Left lung (tissue), 10 donors: ENCODE data around the gene POTEG. TPM values are rescaled to one million over a fixed set of nuclear protein-coding genes. Genes with fewer than 3 reads are reported as not detected.
A peak's percentile ranks its signal among the peaks of the same experiment; 100 is the strongest.
"Not testable (repeated sequence)": the region's sequence is repeated elsewhere in the genome, so short reads cannot be mapped to it uniquely, and the experiment has no call there.

ENCODE experiments used
- ATAC-seq: fragments of 200-7000 bp; cut with Tn5 transposase; one replicate; pipeline ENCODE4 v1.9.1; 2020; ENCODE audit warnings: moderate library complexity
- DNase-seq, 4 donors: peaks; one replicate each; pipeline ENCODE4 v3.0.0-alpha.2; 2013 to 2020
- H3K27ac ChIP-seq, 2 donors: fragments of 200-600 bp; sonication (generic) in 1 of 2; one replicate each; pipeline versions ENCODE4 v1.5.0 to v1.8.0; 2020 to 2021
- H3K27me3 ChIP-seq, 2 donors: fragments of 200-600 bp; sonication (generic) in 1 of 2; one replicate each; pipeline versions ENCODE4 v1.5.0 to v1.8.0; 2020 to 2021
- H3K36me3 ChIP-seq, 2 donors: fragments of 200-600 bp; sonication (generic) in 1 of 2; one replicate each; pipeline versions ENCODE4 v1.5.0 to v1.8.0; 2020 to 2021
- H3K4me1 ChIP-seq, 2 donors: fragments of 200-600 bp; one replicate each; pipeline ENCODE4 v1.8.0; 2021
- H3K4me3 ChIP-seq, 2 donors: fragments of 200-600 bp; sonication (generic) in 1 of 2; one replicate each; pipeline versions ENCODE4 v1.5.0 to v1.8.0; 2020 to 2021; ENCODE audit warnings: mild to moderate bottlenecking in 1 of 2
- H3K9me3 ChIP-seq, 2 donors: fragments of 200-600 bp; sonication (generic) in 1 of 2; one replicate each; pipeline versions ENCODE4 v1.5.0 to v1.8.0; 2020 to 2021
- intact Hi-C, 2 donors: fragments of 100-400 bp; cut with DNase I; formaldehyde crosslinking; loops; one replicate each; pipeline versions ENCODE4 v1.11.2 to v1.14.2; 2022
- polyA plus RNA-seq, 6 donors: library from polyadenylated mRNA; unstranded; fragments of 120-200 nt; gene quantifications; one replicate each; pipeline ENCODE4 v1.2.1, GENCODE V29; 2013; ENCODE audit not compliant: insufficient read length in 6 of 6
- total RNA-seq, 2 donors: library from RNA; stranded (reverse); fragmentation: NEBNext Ultra II Directional; extraction: Animal tissue kit (Norgen Biotek cat#: 25700); gene quantifications; one replicate each; pipeline ENCODE4 v1.2.1, GENCODE V29; 2021
- donor health status: DM: no; HTN: yes; CAD: no.
- donor health status: DM: no; HTN: no; CAD: no.

Gene POTEG
- total and polyA plus RNA-seq, 8 donors = not detected

DNA sequence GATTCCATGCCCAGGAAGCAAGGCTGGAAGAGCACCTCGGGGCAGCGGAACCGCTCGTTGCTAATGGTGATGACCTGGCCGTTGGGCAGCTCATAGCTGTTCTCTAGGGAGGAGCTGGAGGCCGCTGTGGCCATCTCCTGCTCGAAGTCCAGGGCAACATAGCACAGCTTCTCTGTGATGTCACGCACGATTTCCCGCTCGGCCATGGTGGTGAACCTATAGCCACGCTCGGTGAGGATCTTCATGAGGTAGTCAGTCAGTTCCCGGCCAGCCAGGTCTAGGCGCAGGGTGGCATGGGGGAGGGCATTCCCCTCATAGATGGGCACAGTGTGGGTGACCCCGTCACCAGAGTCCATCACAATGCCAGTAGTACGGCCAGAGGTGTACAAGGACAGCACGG, 32.0 kb downstream of the POTEG start:
- ATAC-seq, H3K36me3 ChIP-seq, H3K27me3 ChIP-seq, H3K9me3 ChIP-seq, intact Hi-C loops, H3K4me3 ChIP-seq, H3K4me1 ChIP-seq, H3K27ac ChIP-seq: not testable (repeated sequence)
- peak in 1 of 4 donors; percentile 24 for DNase-seq

DNA sequence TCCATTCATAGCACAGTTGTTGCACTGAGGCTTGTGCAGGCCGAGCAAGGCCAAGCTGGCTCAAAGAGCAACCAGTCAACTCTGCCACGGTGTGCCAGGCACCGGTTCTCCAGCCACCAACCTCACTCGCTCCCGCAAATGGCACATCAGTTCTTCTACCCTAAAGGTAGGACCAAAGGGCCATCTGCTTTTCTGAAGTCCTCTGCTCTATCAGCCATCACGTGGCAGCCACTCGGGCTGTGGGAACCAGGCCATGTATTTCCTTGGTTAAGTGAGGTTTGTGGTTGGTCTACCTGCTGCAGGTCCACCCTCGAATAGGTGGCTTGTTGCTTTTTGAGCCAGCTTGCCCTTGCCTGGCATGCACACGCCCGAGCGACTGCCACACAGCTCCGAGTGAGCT, 39.4 kb downstream of the POTEG start:
- ATAC-seq, H3K9me3 ChIP-seq, H3K27me3 ChIP-seq, intact Hi-C loops, H3K36me3 ChIP-seq, H3K27ac ChIP-seq, H3K4me1 ChIP-seq, H3K4me3 ChIP-seq: not testable (repeated sequence)
- DNase-seq = peak in 1 of 4 donors; percentile 77

DNA sequence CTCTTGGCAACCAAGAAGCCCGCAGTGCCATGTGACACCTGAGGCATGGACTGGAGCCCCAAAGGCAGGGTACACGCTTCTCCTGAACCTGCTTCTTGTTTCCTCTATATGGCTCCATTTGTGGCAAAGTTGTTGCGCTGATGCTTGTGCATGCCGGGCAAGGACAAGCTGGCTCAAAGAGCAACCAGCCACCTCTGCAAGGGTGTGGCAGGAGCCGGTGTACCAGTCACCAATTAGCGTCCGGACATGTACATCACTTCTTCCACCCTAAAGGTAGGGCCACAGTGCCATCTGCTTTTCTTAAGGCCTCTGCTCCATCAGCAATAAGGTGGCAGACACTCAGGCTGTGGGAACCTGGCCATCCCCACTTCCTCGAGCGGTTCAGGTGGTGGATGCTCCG, 43.9 kb downstream of the POTEG start:
- intact Hi-C loops, H3K27ac ChIP-seq, H3K36me3 ChIP-seq, H3K4me3 ChIP-seq, H3K9me3 ChIP-seq, H3K27me3 ChIP-seq, H3K4me1 ChIP-seq, ATAC-seq: not testable (repeated sequence)
- DNase-seq = peak in 1 of 4 donors; percentile 71

DNA sequence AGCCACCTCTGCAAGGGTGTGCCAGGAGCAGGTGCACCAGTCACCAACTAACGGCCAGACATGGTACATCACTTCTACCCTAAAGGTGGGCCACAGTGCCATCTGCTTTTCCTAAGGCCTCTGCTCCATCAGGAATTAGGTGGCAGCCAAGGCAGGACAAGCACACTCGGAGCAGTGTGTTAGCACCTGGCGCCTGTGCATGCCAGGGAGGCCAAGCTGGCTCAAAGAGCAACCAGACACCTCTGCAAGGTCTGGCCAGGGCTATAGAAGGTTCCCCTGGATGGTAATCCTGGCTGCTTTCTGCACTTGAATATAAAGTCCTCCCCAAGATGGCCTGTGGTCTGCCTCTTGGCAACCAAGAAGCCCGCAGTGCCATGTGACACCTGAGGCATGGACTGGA, 45.4 kb downstream of the POTEG start:
- H3K4me3 ChIP-seq, H3K4me1 ChIP-seq, H3K27me3 ChIP-seq, ATAC-seq, H3K27ac ChIP-seq, DNase-seq, H3K9me3 ChIP-seq, intact Hi-C loops, H3K36me3 ChIP-seq: not testable (repeated sequence)

DNA sequence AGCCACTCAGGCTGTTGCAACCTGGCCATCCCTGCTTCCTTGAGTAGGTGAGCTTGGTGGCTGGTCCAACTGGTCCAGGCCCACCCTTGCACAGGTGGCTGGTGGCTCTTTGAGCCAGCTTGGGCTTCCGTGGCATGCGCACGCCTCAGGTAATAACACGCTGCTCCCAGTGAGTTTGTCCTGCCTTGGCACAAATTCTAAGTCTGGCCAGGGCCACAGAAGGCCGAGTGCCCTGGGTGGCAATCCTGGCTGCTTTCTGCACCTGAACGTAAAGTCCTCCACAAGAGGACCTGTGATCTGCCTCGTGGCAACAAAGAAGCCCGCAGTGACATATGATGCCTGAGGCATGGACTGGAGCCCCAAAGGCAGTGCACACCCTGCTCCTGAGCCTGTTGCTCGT, 47.1 kb downstream of the POTEG start:
- H3K4me3 ChIP-seq, H3K27ac ChIP-seq, ATAC-seq, DNase-seq, H3K36me3 ChIP-seq, intact Hi-C loops, H3K4me1 ChIP-seq, H3K27me3 ChIP-seq, H3K9me3 ChIP-seq: not testable (repeated sequence)

DNA sequence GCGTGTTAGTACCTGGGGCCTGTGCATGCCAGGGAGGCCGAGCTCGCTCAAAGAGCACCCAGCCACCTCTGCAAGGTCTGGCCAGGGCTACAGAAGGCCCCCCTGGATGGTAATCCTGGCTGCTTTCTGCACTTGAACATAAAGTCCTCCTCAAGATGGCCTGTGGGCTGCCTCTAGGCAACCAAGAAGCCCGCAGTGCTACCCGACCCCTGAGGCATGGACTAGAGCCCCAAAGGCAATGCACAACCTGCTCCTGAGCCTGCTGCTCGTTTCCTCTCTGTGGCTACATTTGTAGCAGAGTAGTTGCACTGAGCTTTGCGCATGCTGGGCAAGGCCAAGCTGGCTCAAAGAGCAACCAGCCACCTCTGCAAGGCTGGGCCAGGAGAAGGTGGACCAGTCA, 47.8 kb downstream of the POTEG start:
- H3K27ac ChIP-seq, H3K4me3 ChIP-seq, H3K9me3 ChIP-seq, H3K27me3 ChIP-seq, H3K36me3 ChIP-seq, ATAC-seq, intact Hi-C loops, DNase-seq, H3K4me1 ChIP-seq: not testable (repeated sequence)

DNA sequence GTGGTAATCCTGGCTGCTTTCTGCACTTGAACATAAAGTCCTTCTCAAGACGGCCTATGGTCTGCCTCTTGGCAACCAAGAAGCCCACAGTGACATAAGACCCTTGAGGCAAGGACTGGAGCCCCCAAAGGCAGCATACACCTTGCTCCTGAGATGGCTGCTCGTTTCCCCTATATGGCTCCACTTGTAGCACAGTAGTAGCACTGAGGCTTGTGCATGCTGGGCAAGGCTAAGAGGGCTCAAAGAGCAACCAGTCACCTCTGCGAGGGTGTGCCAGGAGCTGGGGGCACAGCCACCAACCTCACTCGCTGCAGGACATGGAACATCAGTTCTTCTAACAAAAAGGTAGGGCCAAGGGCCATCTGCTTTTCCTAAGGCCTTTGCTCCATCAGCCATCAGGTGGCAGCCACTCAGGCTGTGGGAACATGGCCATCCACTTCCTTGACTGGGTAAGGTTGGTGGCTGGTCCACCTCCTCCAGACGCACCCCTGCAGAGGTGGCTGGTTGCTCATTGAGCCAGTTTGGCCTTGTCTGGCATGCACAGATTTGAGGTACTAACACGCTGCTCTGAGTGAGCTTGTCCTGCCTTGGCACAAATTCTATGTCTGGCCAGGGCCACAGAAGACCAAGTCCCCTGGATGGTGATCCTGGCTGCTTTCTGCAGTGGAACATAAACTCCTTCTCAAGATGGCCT, 49.9 kb downstream of the POTEG start:
- H3K36me3 ChIP-seq, intact Hi-C loops, ATAC-seq, H3K27ac ChIP-seq, H3K4me1 ChIP-seq, H3K27me3 ChIP-seq, H3K9me3 ChIP-seq, H3K4me3 ChIP-seq, DNase-seq: not testable (repeated sequence)

DNA sequence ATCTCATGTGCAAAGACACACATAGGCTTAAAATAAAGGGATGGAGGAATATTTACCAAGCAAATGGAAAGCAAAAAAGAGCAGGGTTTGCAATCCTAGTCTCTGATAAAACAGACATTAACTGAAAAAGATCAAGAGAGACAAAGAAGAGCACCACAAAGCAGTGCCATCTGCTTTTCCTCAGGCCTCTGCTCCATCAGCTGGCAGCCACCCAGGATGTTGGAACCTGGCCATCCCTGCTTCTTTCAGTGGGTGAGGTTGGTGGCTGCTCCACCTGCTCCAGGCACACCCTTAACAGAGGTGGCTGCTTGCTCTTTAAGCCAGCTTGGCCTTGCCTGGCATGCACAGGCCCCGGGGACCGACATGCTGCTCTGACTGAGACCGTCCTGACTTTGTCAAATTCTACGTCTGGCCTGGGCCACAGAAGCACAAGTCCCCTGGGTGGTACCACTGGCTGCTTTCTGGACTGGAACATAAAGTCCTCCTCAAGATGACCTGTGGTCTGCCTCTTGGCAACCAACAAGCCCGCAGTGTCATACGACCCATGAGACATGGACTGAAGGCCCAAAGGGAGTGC, 51.0 kb downstream of the POTEG start:
- DNase-seq, ATAC-seq, H3K9me3 ChIP-seq, H3K27me3 ChIP-seq, H3K4me3 ChIP-seq, H3K4me1 ChIP-seq, intact Hi-C loops, H3K27ac ChIP-seq, H3K36me3 ChIP-seq: not testable (repeated sequence)

DNA sequence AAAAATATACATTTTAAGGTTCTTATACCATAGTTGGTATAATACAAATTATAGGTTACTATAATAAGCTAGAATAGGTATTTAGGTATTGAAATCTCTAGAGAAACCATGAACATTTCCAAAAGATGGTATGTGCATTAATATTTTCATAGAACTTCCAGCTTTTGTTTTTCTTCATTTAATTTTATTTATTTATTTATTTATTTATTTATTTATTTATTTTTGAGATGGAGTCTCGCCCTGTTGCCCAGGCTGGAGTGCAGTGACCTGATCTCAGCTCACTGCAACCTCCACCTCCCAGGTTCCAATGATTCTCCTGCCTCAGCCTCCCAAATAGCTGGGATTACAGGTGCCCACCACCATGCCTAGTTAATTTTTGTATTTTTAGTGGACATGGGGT, 54.0 kb downstream of the POTEG start:
- DNase-seq = peak in 1 of 4 donors; percentile 28
- H3K27me3 ChIP-seq, ATAC-seq, H3K27ac ChIP-seq, H3K4me1 ChIP-seq, H3K4me3 ChIP-seq, H3K9me3 ChIP-seq, H3K36me3 ChIP-seq, intact Hi-C loops: not testable (repeated sequence)

DNA sequence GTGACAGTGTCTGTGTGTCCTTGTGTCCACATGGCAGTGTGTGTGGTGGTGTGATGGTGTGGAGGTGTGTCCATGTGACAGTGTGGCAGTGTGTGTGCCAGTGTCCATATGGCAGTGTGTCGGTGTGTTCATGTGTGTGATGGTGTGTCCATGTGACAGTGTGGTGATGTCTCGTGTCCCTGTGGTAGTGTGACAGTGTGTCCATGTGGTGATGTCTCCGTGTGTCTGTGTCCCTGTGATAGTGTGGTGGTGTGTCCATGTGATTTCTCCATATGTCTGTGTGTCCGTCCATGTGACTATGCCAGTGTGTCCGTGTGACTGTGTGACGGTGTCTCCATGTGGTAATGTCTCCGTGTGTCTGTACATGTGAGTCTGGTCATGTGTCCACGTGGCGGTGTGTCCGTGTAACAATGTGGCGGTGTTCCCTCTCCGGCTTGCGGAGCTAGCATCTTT, 59.7 kb downstream of the POTEG start:
- H3K9me3 ChIP-seq, intact Hi-C loops, DNase-seq, H3K27ac ChIP-seq, H3K27me3 ChIP-seq, ATAC-seq, H3K4me3 ChIP-seq, H3K36me3 ChIP-seq, H3K4me1 ChIP-seq: not testable (repeated sequence)

DNA sequence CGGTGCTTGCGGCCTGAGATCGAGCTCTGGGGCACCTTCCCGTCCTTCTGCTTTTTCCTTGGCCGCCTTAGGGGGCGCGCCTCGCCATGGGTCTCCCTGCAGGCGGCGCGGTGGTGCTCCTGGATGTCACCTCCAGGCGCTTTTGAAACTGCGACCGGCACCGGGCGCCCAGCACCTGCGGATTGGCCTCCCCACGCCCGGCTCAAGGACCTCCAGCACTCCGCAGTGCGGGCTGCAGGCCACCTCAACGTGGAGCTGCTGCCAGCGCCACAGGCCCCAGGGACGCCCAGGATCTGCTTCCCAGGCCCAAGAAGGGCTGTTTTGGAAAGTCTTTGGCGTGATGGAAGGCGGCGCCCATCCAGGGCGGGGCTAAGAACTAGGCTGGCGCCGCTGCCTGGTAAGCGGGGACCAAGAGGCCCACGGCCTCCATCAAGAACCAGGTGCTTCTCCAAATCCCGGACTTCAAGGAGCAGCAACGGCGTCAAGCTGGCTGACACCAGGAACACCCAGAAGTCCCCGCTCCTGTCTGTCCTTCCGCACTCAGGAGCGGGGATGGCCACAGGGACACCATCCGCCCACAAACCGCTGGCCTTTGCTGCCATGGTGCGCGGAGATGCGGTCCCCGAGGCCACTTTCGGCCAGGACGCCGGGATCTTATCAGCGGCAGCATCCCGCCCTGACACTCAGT, 61.2 kb downstream of the POTEG start:
- intact Hi-C loops = not testable (repeated sequence)

DNA sequence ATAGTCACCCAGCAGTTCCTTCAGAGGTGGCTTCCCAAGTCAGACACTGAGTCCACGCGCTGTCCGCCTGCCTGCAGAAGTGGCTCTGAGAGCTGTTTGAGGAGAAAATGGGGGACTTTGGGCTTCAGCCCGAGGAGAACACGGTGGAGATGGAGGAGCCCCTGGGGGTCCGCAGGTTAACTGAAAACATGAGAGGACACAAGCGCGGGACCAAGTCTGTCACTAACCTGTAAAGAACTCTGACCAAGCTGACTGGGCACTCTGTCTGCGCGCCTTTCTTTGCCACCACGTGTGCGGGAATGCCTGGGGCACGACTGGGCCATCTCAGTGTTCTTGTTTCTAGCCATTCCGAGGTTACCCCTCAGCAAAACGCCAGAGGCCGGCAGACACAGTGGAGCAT, 62.4 kb downstream of the POTEG start:
- H3K27me3 ChIP-seq, H3K4me3 ChIP-seq, H3K4me1 ChIP-seq, ATAC-seq, intact Hi-C loops, H3K36me3 ChIP-seq, H3K9me3 ChIP-seq, DNase-seq, H3K27ac ChIP-seq: not testable (repeated sequence)

More for the DNA sequence above, 61.2 kb downstream of the POTEG start:
- DNase-seq = peak in 1 of 4 donors; percentile 87
- H3K9me3 ChIP-seq, H3K4me1 ChIP-seq, H3K27me3 ChIP-seq, H3K4me3 ChIP-seq, H3K36me3 ChIP-seq, ATAC-seq, H3K27ac ChIP-seq: not testable (repeated sequence)

DNA sequence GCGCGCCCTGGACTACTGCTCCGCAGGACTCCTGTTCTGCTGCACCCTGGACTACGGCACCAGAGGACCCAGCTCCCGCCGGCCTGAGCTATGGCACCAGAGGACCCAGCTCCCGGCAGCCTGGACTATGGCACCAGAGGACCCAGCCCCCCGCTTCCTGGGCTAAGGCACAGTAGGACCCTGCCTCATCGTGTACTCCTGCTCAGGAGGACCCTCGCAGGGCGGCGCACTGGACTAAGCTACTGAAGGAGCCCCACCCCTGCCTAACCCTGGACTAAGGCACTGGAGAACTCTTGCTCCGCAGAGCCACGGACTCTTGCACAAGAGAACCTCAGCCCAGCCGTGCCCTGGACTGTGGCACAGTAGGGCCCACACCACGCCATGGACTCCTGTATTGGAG, 71.3 kb downstream of the POTEG start:
- H3K27me3 ChIP-seq, DNase-seq, H3K4me1 ChIP-seq, H3K9me3 ChIP-seq, H3K36me3 ChIP-seq, H3K4me3 ChIP-seq, H3K27ac ChIP-seq, intact Hi-C loops, ATAC-seq: not testable (repeated sequence)
